ENCODE data around the gene UPF1.
"Not testable (repeated sequence)": the region's sequence is repeated elsewhere in the genome, so short reads cannot be mapped to it uniquely, and the experiment has no call there.

The UPF1 gene

DNA sequence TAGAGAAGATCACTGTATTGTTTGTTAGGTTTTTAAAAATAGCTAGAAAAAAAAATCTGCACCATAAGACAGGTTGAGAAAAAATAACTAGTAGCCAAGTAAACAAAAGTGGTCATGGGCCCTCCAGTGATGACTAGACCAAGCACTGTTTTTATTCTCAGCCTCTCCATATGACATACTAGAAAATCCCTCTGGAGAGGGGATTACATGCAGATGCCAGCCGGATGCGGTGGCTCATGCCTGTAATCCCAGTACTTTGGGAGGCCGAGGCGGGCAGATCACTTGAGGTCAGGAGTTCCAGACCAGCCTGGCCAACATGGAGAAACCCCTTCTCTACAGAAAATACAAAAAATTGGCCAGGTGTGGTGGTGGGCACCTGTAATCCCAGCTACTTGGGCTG, 15.1 kb upstream of the UPF1 start:
- H3K9me3 ChIP-seq (ENCODE audit: insufficient read depth, low read depth, low read length); H3K4me3 ChIP-seq (ENCODE audit: low read length); H3K27ac ChIP-seq (ENCODE audit: low read depth, low read length); H3K9ac ChIP-seq (ENCODE audit: low read depth, low read length); H3K4me1 ChIP-seq (ENCODE audit: insufficient read depth, low read length); H3K36me3 ChIP-seq (ENCODE audit: insufficient read depth, low read length): not testable (repeated sequence)
- 94% methylated on average over 4 of the region's 4 CpGs for WGBS
- H3K27me3 ChIP-seq (ENCODE audit: insufficient read depth, low read length): peaks cover 17% of the 10 kb centered on the region

DNA sequence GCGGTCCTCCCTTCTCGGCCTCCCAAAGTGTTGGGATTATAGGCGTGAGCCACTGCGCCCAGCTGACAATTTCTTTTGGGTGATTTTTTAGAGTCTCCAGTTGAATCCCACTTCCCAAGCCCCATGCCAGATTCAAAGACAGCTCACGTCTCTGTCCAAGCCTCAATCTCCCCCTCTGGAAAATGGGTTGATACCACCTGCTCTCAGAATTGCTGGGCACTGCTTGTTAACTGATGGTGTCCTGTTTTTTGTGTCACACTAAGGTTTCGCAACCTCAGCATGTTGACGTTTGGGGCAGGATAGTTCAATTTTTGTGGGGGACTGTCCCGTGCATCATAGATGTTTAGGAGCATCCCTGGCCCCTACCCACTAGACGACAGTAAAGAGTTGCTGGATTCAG, 14.2 kb upstream of the UPF1 start:
- 90% methylated on average over 9 of the region's 9 CpGs for WGBS

DNA sequence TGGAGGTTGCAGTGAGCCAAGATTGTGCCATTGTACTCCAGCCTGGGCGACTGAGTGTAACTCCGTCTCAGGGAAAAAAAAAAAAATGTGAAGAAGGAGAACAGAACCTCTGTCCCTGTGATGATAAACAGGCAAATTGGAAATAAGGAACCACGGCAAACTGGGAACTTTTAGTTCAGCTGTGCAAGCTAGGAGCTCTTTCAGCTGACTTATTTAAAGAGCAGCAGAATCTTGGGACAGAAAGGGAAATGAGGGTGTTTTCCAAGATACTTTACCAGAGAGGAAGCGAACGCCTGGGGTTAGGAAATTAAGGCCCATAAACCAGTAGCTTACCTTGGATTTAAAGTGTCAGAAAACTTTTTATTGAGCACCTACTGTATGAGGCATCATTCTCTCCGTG, 3.0 kb upstream of the UPF1 start:
- H3K27me3 ChIP-seq (ENCODE audit: insufficient read depth, low read length): peaks cover 11% of the 10 kb centered on the region; the same call in 1 of the 2 replicates
- no peaks in the 10 kb centered on the region for H3K36me3 ChIP-seq (ENCODE audit: insufficient read depth, low read length)
- H3K27ac ChIP-seq (ENCODE audit: low read depth, low read length): no peak overlapping the region
- H3K4me1 ChIP-seq (ENCODE audit: insufficient read depth, low read length): peaks cover 3% of the 10 kb centered on the region
- H3K9me3 ChIP-seq (ENCODE audit: insufficient read depth, low read depth, low read length): peaks cover 5% of the 10 kb centered on the region; the same call in 1 of the 2 replicates
- no peak overlapping the region for H3K4me3 ChIP-seq (ENCODE audit: low read length)
- no peak overlapping the region for H3K9ac ChIP-seq (ENCODE audit: low read depth, low read length)
- 63% methylated on average over 6 of the region's 6 CpGs for WGBS

More for the DNA sequence above, 14.2 kb upstream of the UPF1 start:
- Histone ChIP-seq H3K9ac (ENCODE audit: low read depth, low read length) (no peak overlapping the region), H3K9me3 (ENCODE audit: insufficient read depth, low read depth, low read length) (no peaks in the 10 kb centered on the region), H3K27ac (ENCODE audit: low read depth, low read length) (no peak overlapping the region), H3K27me3 (ENCODE audit: insufficient read depth, low read length) (peaks cover 9% of the 10 kb centered on the region), H3K4me1 (ENCODE audit: insufficient read depth, low read length) (no peaks in the 10 kb centered on the region), H3K4me3 (ENCODE audit: low read length) (no peak overlapping the region), H3K36me3 (ENCODE audit: insufficient read depth, low read length) (no peaks in the 10 kb centered on the region)

DNA sequence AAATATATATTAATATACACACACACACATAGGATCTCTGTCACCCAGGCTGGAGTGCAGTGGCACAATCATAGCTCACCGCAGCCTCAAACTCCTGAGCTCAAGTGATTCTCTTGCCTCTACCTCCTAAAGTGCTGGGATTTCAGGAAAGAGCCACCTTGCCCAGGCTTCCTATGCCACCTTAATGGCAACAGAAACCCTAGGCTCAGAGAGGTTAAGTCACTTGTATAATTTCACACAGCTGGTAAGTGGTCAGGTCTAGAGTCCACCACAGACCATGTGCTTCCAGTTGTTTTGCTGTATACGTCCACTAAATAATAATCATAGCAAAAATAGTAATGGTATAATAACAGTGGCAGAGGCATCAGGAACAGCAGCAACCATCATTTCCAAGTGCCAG, 1.3 kb upstream of the UPF1 start:
- peaks cover 9% of the 10 kb centered on the region for H3K4me1 ChIP-seq (ENCODE audit: insufficient read depth, low read length)
- peaks cover 5% of the 10 kb centered on the region; the same call in 1 of the 2 replicates for H3K9me3 ChIP-seq (ENCODE audit: insufficient read depth, low read depth, low read length)
- no peak overlapping the region for H3K9ac ChIP-seq (ENCODE audit: low read depth, low read length)
- H3K36me3 ChIP-seq (ENCODE audit: insufficient read depth, low read length): peaks cover 4% of the 10 kb centered on the region; the same call in 1 of the 2 replicates
- H3K4me3 ChIP-seq (ENCODE audit: low read length): no peak overlapping the region
- H3K27ac ChIP-seq (ENCODE audit: low read depth, low read length): no peak overlapping the region
- H3K27me3 ChIP-seq (ENCODE audit: insufficient read depth, low read length): peaks cover 8% of the 10 kb centered on the region; the same call in 1 of the 2 replicates
- 97% methylated on average over 1 of the region's 2 CpGs for WGBS

DNA sequence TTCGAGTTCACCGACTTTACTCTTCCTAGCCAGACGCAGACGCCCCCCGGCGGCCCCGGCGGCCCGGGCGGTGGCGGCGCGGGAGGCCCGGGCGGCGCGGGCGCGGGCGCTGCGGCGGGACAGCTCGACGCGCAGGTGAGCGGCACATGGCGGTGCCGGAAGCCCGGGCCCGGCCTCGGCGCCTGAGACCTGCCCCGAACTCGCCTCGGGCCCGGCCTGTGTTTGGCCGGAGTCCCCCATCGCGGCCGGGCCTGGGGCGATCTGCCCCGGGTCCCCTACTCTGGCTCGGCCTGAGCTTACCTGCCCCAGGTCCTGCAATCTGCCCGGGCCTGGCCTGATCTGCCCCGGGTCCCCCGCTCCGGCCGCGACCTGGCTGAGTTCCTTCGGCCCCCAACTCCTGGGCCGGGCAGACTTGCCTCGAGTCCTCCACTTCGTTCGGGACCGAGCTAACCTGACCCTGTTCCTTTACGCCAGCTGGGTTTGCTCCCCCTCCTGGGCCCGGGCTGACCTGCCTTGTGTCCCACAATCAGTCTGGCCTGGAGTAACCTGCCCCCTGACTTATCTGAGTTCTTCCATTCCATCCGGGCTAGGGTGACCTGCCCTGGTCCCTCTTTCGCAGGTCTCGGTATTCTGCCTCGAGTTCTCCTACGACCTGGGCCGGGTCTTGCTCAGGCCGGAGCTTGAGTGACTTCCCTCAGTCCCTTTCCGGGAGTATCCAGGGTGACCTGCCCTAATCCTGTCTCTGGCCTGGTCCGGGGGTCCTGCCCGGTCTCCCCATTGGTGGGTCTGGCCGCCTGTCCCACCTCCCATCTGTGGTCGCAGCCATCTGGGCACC, 764 bp downstream of the UPF1 start:
- Histone ChIP-seq H3K9ac (ENCODE audit: low read depth, low read length) (peak overlapping the region; percentile 87), H3K27me3 (ENCODE audit: insufficient read depth, low read length) (peaks cover 8% of the 10 kb centered on the region; the same call in 1 of the 2 replicates), H3K4me3 (ENCODE audit: low read length) (peak overlapping the region; percentile 69), H3K27ac (ENCODE audit: low read depth, low read length) (peak overlapping the region; percentile 65; the same call in 1 of the 2 replicates), H3K9me3 (ENCODE audit: insufficient read depth, low read depth, low read length) (no peaks in the 10 kb centered on the region), H3K36me3 (ENCODE audit: insufficient read depth, low read length) (peaks cover 18% of the 10 kb centered on the region), H3K4me1 (ENCODE audit: insufficient read depth, low read length) (peaks cover 9% of the 10 kb centered on the region)
- WGBS: 1% methylated on average over 69 of the region's 69 CpGs

DNA sequence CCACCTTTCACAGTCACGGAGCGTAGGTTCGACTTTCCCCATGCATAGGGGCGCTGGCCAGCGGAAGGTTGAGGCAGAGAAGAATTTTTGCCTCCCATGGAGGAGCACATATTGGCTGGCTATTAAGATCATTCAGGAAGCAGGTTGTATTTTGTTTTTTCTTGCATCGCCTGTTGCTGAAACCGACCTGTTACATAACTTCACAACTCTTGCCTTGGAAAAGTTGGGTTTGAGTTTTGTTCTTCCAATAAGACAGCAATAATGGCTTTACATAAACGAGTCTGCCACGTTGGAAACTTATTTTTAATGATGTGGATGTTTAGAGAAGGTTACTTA, 1.4 kb downstream of the UPF1 start:
- H3K4me3 ChIP-seq (ENCODE audit: low read length): peak overlapping the region; percentile 69
- H3K9me3 ChIP-seq (ENCODE audit: insufficient read depth, low read depth, low read length): no peaks in the 10 kb centered on the region
- H3K27ac ChIP-seq (ENCODE audit: low read depth, low read length): no peak overlapping the region
- H3K27me3 ChIP-seq (ENCODE audit: insufficient read depth, low read length): peaks cover 8% of the 10 kb centered on the region; the same call in 1 of the 2 replicates
- peak overlapping the region; percentile 87 for H3K9ac ChIP-seq (ENCODE audit: low read depth, low read length)
- H3K36me3 ChIP-seq (ENCODE audit: insufficient read depth, low read length): peaks cover 24% of the 10 kb centered on the region
- H3K4me1 ChIP-seq (ENCODE audit: insufficient read depth, low read length): peaks cover 9% of the 10 kb centered on the region
- WGBS: 14% methylated on average over 9 of the region's 9 CpGs

DNA sequence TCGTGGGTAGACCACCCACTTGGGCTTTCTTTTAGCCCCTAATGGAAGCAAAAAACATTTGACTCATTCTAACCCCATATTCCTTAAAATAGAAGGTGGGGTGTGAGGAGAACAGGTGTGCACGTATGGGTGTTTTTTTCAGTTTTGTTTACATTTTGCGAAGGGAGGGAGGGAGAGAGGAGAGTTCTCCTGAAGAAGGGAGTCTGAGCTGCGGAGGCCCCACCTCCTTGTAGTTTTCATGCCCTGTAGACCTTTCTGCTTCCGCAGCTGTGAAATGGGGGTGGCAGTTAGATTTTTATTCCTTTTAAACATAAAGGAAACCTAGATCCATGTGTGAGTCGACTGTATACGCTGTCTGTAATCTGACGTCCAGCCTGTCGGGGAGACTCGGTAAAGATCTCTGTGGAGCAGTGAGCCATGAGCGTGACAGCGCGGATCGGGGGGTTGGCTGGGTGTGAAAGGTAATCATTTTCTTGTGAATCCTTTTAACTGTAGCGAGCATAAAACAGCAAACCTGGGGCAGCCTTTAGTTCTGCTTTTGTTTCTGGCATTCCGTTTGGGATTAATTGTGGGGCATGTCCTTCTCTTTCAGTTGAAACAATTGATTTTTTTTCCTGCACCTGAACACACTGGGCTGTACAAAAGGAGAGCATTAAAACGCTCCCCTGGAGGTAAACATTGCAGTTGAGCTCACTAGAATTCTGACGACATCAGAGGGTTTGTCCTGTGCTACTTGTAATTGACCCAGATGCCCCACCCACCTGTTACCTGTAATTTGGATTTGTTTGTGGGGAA, 2.3 kb downstream of the UPF1 start:
- no peaks in the 10 kb centered on the region for H3K9me3 ChIP-seq (ENCODE audit: insufficient read depth, low read depth, low read length)
- H3K27me3 ChIP-seq (ENCODE audit: insufficient read depth, low read length): peaks cover 6% of the 10 kb centered on the region; the same call in 1 of the 2 replicates
- H3K4me3 ChIP-seq (ENCODE audit: low read length): peak overlapping the region; percentile 69
- no peak overlapping the region for H3K9ac ChIP-seq (ENCODE audit: low read depth, low read length)
- 46% methylated on average over 18 of the region's 18 CpGs for WGBS
- H3K36me3 ChIP-seq (ENCODE audit: insufficient read depth, low read length): peaks cover 28% of the 10 kb centered on the region
- H3K4me1 ChIP-seq (ENCODE audit: insufficient read depth, low read length): peaks cover 9% of the 10 kb centered on the region
- peak overlapping the region; percentile 25; the same call in 1 of the 2 replicates for H3K27ac ChIP-seq (ENCODE audit: low read depth, low read length)

DNA sequence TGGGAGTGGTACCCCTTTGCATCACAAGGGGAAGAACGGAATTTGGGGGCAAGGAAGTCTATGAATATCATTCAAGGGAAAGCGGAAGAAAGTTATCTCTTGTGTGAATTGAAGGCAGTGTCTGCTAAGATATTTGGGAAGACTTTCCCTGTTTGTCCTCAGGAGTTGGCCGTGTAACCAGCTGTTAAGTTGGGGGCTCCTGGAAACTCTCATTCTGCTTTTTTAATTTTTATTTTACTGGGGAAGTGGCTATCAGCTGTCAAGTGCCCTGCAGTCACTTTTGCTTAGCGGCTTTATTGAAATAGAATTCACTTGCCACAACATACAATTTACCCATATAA, 2.9 kb downstream of the UPF1 start:
- H3K36me3 ChIP-seq (ENCODE audit: insufficient read depth, low read length): peaks cover 28% of the 10 kb centered on the region
- H3K4me3 ChIP-seq (ENCODE audit: low read length): no peak overlapping the region
- H3K27ac ChIP-seq (ENCODE audit: low read depth, low read length): no peak overlapping the region
- 79% methylated on average over 4 of the region's 4 CpGs for WGBS
- peaks cover 12% of the 10 kb centered on the region for H3K4me1 ChIP-seq (ENCODE audit: insufficient read depth, low read length)
- peaks cover 6% of the 10 kb centered on the region; the same call in 1 of the 2 replicates for H3K27me3 ChIP-seq (ENCODE audit: insufficient read depth, low read length)
- no peaks in the 10 kb centered on the region for H3K9me3 ChIP-seq (ENCODE audit: insufficient read depth, low read depth, low read length)
- no peak overlapping the region for H3K9ac ChIP-seq (ENCODE audit: low read depth, low read length)

DNA sequence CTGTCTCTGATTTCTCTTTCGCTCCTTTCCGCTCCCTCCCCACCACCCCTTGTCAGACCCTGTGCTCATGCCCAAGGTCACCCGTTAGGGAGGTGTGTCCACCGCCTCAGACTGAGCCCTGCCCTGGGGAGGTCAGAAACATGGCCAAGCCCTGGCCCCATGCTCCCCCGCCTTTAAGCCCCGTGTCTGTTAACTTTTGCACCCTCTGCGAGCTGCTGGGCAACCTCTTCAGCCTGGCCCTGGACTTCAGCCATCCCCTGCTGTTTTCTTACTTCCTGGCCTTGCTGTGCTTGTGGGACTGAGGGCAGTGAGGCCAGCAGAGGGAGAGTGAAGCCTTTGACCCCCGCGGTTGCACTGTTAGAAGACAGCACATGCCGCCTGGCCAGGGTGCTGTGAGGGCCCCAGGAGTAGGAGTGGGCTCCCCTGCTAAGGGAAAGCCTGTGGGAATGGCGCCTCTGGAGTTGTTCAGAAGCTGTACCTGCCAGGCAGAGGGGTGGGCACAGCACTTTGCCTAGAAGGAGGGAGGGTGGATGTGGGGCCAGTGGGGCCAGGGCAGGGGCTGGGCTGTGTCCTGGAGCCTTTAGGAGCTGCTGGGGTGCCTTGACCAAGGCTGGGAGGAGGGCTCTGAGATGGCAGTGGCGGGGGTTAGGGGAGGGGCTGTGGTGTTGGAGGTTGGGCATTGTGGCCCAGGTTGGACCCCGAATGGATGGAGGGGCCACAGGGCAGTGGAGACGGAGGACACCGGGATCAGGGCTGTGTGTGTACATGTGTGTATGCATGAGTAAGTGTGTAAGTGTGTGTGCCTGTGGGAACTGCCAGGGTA, 7.9 kb downstream of the UPF1 start:
- WGBS: 84% methylated on average over 15 of the region's 15 CpGs
- H3K4me1 ChIP-seq (ENCODE audit: insufficient read depth, low read length): peaks cover 8% of the 10 kb centered on the region
- H3K9ac ChIP-seq (ENCODE audit: low read depth, low read length): no peak overlapping the region
- H3K4me3 ChIP-seq (ENCODE audit: low read length): no peak overlapping the region
- H3K9me3 ChIP-seq (ENCODE audit: insufficient read depth, low read depth, low read length): no peaks in the 10 kb centered on the region
- no peaks in the 10 kb centered on the region for H3K27me3 ChIP-seq (ENCODE audit: insufficient read depth, low read length)
- H3K36me3 ChIP-seq (ENCODE audit: insufficient read depth, low read length): peaks cover 28% of the 10 kb centered on the region
- H3K27ac ChIP-seq (ENCODE audit: low read depth, low read length): no peak overlapping the region

DNA sequence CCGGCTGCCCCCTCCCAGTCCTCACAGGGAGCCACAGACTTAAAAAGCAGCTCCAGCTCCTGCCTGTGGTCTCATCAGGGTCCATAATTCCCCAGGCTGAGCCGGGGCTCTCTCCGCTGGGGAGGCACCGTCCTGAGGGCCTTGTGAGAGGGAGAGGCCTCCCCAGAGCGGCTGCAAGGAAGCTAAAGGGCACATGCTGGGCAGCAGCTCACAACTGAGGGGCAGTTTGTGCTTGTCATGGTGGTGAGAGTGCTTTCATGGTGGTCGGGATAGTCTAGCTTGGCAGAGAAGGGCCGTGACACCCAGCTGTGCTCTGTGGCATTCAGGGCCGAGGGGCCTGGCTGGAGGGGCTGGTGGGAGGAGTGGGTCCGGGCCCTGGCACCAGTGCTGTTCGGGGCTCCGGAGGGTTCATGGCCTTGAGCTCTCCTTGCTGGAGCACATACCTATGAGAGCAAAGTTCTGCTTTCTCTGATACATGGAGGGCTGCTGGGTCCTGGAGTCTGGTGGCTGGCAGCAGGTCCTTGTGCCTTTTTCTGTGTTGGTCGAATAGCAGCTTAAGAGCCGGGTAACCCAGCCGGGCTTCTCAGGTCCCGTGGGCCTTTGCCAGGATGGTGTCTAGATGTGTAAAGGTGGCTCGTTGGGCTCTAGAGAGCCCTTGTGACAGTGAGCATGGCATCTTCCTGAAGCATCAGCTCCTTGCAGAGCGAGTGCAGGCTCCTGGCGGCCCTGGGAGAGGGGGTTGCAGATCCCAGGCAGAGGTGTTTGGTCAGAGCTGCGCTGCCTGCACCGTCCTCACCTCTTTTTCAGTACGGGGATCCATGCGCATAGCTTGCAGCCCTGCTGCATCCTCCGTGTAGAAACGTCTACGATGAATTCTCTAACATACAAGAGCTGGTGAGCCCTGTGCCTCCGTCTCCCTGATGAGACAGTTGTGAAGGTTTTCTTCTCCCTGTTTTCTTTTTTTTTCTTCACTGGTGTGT, 8.8 kb downstream of the UPF1 start:
- peaks cover 23% of the 10 kb centered on the region for H3K36me3 ChIP-seq (ENCODE audit: insufficient read depth, low read length)
- H3K4me3 ChIP-seq (ENCODE audit: low read length): no peak overlapping the region
- no peak overlapping the region for H3K9ac ChIP-seq (ENCODE audit: low read depth, low read length)
- H3K4me1 ChIP-seq (ENCODE audit: insufficient read depth, low read length): peaks cover 8% of the 10 kb centered on the region
- no peak overlapping the region for H3K27ac ChIP-seq (ENCODE audit: low read depth, low read length)
- no peaks in the 10 kb centered on the region for H3K9me3 ChIP-seq (ENCODE audit: insufficient read depth, low read depth, low read length)
- H3K27me3 ChIP-seq (ENCODE audit: insufficient read depth, low read length): no peaks in the 10 kb centered on the region
- 88% methylated on average over 26 of the region's 26 CpGs for WGBS

Data from HUES64 (cell line).